BLaER1 (cell line): ENCODE measurements around the gene SPRR5.

Experiments used
- H3K27ac ChIP-seq: shearing (Covaris generic); formaldehyde crosslinking; 2 replicates; pipeline ENCODE4 v1.8.1; 2022
- H3K27me3 ChIP-seq: shearing (Covaris generic); formaldehyde crosslinking; 2 replicates; pipeline ENCODE4 v1.8.1; 2022
- H3K36me3 ChIP-seq: shearing (Covaris generic); formaldehyde crosslinking; 2 replicates; pipeline ENCODE4 v1.8.1; 2022
- H3K4me1 ChIP-seq: shearing (Covaris generic); formaldehyde crosslinking; 2 replicates; pipeline ENCODE4 v1.8.1; 2022
- H3K4me2 ChIP-seq: shearing (Covaris generic); formaldehyde crosslinking; 2 replicates; pipeline ENCODE4 v1.8.1; 2022
- H3K4me3 ChIP-seq: shearing (Covaris generic); formaldehyde crosslinking; 2 replicates; pipeline ENCODE4 v1.8.1; 2022
- H3K9ac ChIP-seq: shearing (Covaris generic); formaldehyde crosslinking; 2 replicates; pipeline ENCODE4 v1.8.1; 2022
- H3K9me3 ChIP-seq: shearing (Covaris generic); formaldehyde crosslinking; 2 replicates; pipeline ENCODE4 v1.8.1; 2022
- H4K20me1 ChIP-seq: shearing (Covaris generic); formaldehyde crosslinking; 2 replicates; pipeline ENCODE4 v1.8.1; 2022
- Cebpa-rat ChIP-seq: shearing (Covaris generic); IDR thresholded peaks from 2 replicates; pipeline ENCODE4 v1.8.1; 2022

Gene SPRR5, protein sequence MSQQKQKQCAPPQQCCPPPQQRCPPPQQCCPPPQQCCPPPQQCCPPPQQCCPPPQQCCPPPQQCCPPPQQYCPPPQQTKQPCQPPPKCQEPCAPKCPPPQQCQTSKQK

DNA sequence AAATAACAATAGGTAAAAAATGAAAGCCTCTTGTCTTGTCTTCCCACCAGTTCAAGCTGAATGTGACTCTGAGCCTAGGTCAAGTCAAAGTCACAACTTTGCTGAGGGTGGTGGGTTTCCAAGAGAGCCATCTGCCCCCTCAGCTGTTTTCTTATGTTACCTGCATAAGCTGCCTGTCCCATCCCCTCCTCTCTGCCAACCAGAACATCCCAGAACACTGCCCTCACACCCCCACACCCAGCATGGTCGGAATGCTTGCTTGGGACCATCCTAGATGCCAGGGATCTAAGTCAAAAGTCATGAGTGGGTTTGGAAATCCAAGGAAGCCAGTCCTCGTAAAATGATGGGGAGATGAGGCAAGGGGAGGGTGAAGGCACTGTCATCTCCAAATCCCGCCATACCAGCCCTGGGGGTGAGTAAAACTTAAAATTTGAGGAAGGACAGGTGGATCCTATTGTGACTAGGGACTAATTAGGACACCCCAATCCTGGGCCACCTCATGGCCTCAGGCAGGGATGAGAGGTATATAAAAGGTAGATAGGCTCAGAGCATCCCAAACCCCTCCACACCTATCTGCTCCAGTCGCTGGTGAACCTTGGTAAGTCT lies at the start of gene SPRR5:
Gene SPRR5, plus strand, starts transcription at position 556 of the 606 bp plus-strand sequence. CDS start 1,349 bp downstream, outside the sequence.
- Histone ChIP-seq H3K4me1 (no peaks in the 10 kb centered on the region), H3K27me3 (no peaks in the 10 kb centered on the region), H3K27ac (no peak within 1 kb of the TSS), H3K4me2 (no peak within 1 kb of the TSS), H3K4me3 (no peak within 1 kb of the TSS), H4K20me1 (no peaks in the 10 kb centered on the region), H3K9me3 (no peaks in the 10 kb centered on the region), H3K9ac (no peak within 1 kb of the TSS), H3K36me3 (no peaks in the 10 kb centered on the region)
- no peak for TF ChIP-seq Cebpa-rat

DNA sequence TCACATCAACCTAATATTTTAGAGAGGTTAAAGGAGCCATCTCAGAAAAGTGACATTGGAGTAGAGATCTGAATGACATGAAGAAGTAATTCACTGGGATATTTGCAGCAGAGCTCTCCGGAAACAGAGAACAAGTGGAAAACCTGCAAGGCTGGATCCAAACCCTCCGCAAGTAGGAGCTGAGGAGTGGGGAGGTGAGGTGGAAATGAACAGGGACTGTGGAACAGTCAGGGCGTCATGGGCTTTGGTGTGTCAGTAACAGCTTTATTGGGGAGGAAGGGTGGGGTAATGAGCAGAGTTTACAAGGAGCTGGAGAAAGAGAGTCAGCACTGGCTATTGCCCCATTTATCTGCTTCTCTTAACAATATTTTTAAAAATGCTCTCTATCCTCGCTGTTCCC lies 48.0 kb upstream of the SPRR5 start:
- no peak overlapping the region for H3K4me3 ChIP-seq
- H3K9ac ChIP-seq: no peak overlapping the region
- H3K27me3 ChIP-seq: no peaks in the 10 kb centered on the region
- H3K36me3 ChIP-seq: no peaks in the 10 kb centered on the region
- H4K20me1 ChIP-seq: no peaks in the 10 kb centered on the region
- no peaks in the 10 kb centered on the region for H3K9me3 ChIP-seq
- TF ChIP-seq Cebpa-rat: no peak
- H3K27ac ChIP-seq: no peak overlapping the region
- H3K4me2 ChIP-seq: no peak overlapping the region
- no peaks in the 10 kb centered on the region for H3K4me1 ChIP-seq

DNA sequence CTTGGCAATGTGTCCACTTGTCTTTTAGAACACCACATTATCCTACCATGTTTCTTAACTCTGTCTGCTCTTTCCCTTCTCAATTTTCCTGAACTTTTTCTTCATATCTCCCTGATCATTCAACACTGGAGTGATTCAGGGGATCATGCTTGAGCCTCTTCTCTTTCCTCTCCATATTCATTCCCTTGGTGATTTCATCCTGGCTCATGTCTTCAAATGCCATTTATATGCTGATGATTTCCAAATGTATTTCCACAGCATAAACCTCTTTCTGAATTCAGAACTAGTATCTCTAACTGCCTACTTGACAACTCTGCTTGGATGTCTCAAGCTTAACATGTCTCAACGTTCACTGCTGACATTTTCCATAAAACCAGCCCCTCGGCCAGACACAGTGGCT lies 47.1 kb upstream of the SPRR5 start:
- Histone ChIP-seq H3K4me3 (no peak overlapping the region), H3K4me2 (no peak overlapping the region), H3K36me3 (no peaks in the 10 kb centered on the region), H3K9me3 (no peaks in the 10 kb centered on the region), H3K4me1 (no peaks in the 10 kb centered on the region), H3K27me3 (no peaks in the 10 kb centered on the region), H3K27ac (no peak overlapping the region), H4K20me1 (no peaks in the 10 kb centered on the region), H3K9ac (no peak overlapping the region)
- no peak for TF ChIP-seq Cebpa-rat

- no peak for TF ChIP-seq Cebpa-rat
- no peaks in the 10 kb centered on the region for H3K36me3 ChIP-seq
- H3K27me3 ChIP-seq: no peaks in the 10 kb centered on the region
Measured at GRCh38 chr1:152901631-152902030, 45.4 kb upstream of the SPRR5 start.

DNA sequence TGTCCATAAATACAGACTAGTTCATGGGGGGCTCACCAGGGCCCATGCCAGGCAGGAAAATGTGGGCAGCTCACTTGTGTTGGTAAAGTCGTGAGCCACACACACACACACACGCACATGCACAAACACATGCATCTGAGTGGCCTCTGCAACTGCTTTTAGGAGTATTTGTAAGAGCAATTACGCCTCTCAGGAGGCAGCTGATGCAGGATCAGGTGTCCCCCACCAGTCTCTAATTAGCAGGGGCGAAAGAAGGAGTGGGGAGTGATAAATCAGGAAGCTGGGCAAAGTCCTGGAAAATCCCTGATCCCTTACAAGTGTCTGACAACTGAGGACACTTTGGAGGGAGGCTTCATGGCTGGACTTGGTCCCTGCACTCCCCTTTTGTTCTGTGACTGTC lies 44.4 kb upstream of the SPRR5 start:
- Histone ChIP-seq H3K9me3 (no peaks in the 10 kb centered on the region), H3K4me1 (no peaks in the 10 kb centered on the region), H4K20me1 (no peaks in the 10 kb centered on the region), H3K27ac (no peak overlapping the region), H3K4me3 (no peak overlapping the region), H3K4me2 (no peak overlapping the region), H3K27me3 (no peaks in the 10 kb centered on the region), H3K9ac (no peak overlapping the region), H3K36me3 (no peaks in the 10 kb centered on the region)
- TF ChIP-seq Cebpa-rat: no peak

More at GRCh38 chr1:152901631-152902030, 45.4 kb upstream of the SPRR5 start:
- H3K9me3 ChIP-seq: no peaks in the 10 kb centered on the region
- H4K20me1 ChIP-seq: no peaks in the 10 kb centered on the region
- H3K4me3 ChIP-seq: no peak overlapping the region
- H3K9ac ChIP-seq: no peak overlapping the region
- H3K4me2 ChIP-seq: no peak overlapping the region
- no peaks in the 10 kb centered on the region for H3K4me1 ChIP-seq
- no peak overlapping the region for H3K27ac ChIP-seq

DNA sequence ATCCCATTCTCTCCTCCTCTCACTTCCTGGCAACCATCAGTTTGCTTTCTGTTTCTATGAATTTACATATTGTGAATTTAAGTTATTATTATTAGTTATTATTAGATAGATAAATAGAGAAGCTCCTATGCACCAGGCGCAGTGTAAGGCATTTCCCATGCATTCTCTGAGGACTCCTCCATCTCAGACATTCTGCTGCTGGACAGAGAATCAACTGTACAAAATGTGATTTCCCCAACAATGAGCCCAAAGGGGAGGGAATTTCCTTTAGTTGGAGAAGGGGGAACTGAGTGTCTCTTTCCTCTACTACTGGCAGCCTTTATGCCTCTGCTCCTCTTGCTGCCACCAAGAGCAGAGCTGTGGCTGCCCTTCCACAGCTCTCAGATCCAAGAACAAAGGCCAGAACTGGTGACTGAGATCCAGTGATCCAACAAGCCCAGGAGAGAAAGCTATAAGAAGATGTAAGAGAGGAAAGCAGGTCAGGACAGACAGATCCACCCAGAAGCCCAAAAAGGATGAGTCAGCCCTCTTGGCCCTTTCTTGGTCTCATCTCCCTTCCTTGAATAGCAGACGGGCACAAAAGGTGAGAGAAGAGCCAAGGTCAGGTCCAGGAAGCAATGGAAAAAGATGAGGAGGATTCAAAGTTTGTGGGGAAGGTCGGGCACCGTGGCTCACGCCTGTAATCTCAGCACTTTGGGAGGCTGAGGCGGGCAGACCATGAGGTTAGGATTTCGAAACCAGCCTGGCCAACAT lies 42.1 kb upstream of the SPRR5 start:
- H4K20me1 ChIP-seq: no peaks in the 10 kb centered on the region
- no peak overlapping the region for H3K9ac ChIP-seq
- H3K36me3 ChIP-seq: no peaks in the 10 kb centered on the region
- H3K27me3 ChIP-seq: no peaks in the 10 kb centered on the region
- no peak overlapping the region for H3K27ac ChIP-seq
- no peak overlapping the region for H3K4me3 ChIP-seq
- no peak for TF ChIP-seq Cebpa-rat
- no peaks in the 10 kb centered on the region for H3K4me1 ChIP-seq
- H3K4me2 ChIP-seq: no peak overlapping the region
- H3K9me3 ChIP-seq: no peaks in the 10 kb centered on the region

DNA sequence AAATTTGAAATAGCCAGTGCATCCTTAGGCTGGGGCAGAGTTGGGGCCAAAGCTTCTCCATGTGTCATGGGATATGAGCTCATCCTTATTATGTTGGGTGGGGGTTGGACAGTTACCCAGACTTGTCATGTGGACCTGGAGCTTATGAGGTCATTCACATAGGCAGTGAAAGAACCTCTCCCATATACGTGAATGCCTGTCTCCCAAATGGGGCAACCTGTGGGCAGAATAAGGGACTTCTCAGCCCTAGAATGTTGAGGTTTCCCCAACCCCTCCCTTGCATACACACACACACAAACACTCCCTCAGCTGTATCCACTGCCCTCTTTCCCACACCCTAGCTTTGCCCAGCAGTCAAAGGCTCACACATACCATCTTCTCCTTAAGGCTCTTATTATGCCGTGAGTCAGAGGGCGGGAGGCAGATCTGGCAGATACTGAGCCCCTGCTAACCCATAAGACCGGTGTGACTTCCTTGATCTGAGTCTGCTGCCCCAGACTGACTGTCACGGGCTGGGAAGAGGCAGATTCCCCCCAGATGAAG lies 40.9 kb upstream of the SPRR5 start:
- no peak overlapping the region for H3K4me3 ChIP-seq
- no peaks in the 10 kb centered on the region for H4K20me1 ChIP-seq
- H3K27me3 ChIP-seq: no peaks in the 10 kb centered on the region
- peaks cover 4% of the 10 kb centered on the region; the same call in 1 of the 2 replicates for H3K9me3 ChIP-seq
- H3K4me2 ChIP-seq: no peak overlapping the region
- H3K9ac ChIP-seq: no peak overlapping the region
- no peaks in the 10 kb centered on the region for H3K36me3 ChIP-seq
- no peak overlapping the region for H3K27ac ChIP-seq
- no peak for TF ChIP-seq Cebpa-rat
- H3K4me1 ChIP-seq: no peaks in the 10 kb centered on the region

- no peak within 1 kb of the TSS for H3K9ac ChIP-seq
- H3K27me3 ChIP-seq: no peaks in the 10 kb centered on the region
- no peaks in the 10 kb centered on the region for H3K36me3 ChIP-seq
- H3K27ac ChIP-seq: no peak within 1 kb of the TSS
- H3K4me1 ChIP-seq: no peaks in the 10 kb centered on the region
- H4K20me1 ChIP-seq: no peaks in the 10 kb centered on the region
- peaks cover 4% of the 10 kb centered on the region; the same call in 1 of the 2 replicates for H3K9me3 ChIP-seq
- no peak within 1 kb of the TSS for H3K4me2 ChIP-seq
- TF ChIP-seq Cebpa-rat: no peak
- H3K4me3 ChIP-seq: no peak within 1 kb of the TSS
Measured at GRCh38 chr1:152907686-152908601, 39.1 kb upstream of the SPRR5 start, which contains the start of gene IVL. Gene IVL (plus strand): TSS chr1:152908546. CDS start chr1:152909798, 1,252 bp downstream.

DNA sequence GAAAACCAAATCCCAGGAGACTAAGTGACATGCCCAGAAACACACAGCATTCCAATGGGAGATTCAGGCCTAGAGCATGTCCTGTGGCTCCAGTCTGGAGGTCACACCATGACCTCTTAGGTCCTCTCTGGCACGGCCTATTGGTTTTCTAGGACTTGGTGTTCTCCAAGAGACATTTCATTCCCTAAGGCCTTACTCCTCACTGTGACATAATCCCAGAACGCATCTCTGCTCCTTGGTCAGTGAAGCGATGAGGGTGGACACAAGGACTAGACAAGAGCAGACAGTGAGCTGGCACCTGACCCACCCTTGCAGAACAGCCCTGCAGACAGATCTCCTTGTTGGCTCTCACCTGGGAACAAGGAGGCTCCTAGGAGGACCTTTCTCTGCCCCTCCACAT lies 37.8 kb upstream of the SPRR5 start:
- no peak for TF ChIP-seq Cebpa-rat
- Histone ChIP-seq H3K4me2 (no peak overlapping the region), H3K36me3 (no peaks in the 10 kb centered on the region), H3K27me3 (no peaks in the 10 kb centered on the region), H3K4me3 (no peak overlapping the region), H3K9me3 (peaks cover 4% of the 10 kb centered on the region; the same call in 1 of the 2 replicates), H4K20me1 (no peaks in the 10 kb centered on the region), H3K4me1 (no peaks in the 10 kb centered on the region), H3K27ac (no peak overlapping the region), H3K9ac (no peak overlapping the region)
